ENCODE data around the gene EIF3D. TPM values are rescaled to one million over a fixed set of nuclear protein-coding genes. Genes with fewer than 3 reads are reported as not detected.

The EIF3D gene
- total RNA-seq, 3 donors from 2014 or later (not counting 1 experiment from before 2014, with no cell fraction given), result 205 to 251 (median 215) TPM

DNA sequence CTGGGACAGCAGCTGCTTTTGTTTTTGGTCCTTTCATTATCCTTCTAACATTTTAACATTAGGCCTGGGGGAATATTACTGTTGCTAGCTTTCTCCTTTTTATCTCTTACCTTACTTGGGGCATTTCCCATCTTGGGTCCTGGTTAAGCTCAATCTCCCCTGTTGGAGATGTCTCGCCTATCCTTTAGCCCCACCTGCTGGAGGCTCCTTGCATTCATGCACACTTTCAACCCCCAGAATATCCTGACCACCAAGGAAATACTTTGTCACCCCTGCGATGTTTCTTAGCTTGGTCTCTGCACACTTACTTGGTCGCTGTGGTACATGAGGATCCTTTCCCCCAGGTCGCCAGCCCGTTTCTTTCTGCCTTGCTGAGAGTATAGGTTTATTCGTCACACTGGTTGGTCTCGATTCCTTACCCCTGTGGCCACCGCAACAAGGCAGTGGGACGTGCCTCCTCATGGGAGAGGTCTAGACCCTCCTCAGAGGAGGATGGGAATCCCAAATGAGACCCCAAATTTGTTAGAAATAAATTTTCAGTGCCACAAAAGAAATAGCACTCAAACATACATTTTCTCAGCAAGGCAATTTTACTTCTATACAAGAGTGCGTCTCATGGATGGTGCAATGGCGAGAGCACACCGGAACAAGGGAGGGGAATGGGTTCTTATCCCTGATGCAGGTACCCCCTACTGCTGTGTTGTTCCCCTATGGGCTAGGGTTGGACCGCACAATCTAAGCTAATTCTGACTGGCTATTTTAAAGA is 42.2 kb downstream of the EIF3D start:
- H3K27me3 Mint-ChIP-seq (ENCODE audit: low read depth in 2 of 2), result no peaks in the 10 kb centered on the region
- peaks cover 0 to 5% of the 10 kb centered on the region in 2 donors for H3K4me1 Mint-ChIP-seq
- Histone ChIP-seq H3K4me1 (ENCODE audit: control insufficient read depth, insufficient read depth, low read length) (peaks cover 7% of the 10 kb centered on the region), H3K27ac (ENCODE audit: low read length) (no peak overlapping the region), H3K36me3 (ENCODE audit: control insufficient read depth, insufficient read depth, low read length) (no peaks in the 10 kb centered on the region), H3K9me3 (ENCODE audit: control insufficient read depth, insufficient read depth, low read length) (no peaks in the 10 kb centered on the region), H3K4me3 (ENCODE audit: low read length) (no peak overlapping the region), H3K27me3 (ENCODE audit: control insufficient read depth, insufficient read depth, low read length) (no peaks in the 10 kb centered on the region)
- intact Hi-C loops (cut with micrococcal nuclease), result loop anchor here (1.0 kb wide), 1 partner anchor 186 kb away; no protein-coding TSS in a partner anchor
- no peaks in the 10 kb centered on the region for H3K36me3 Mint-ChIP-seq
- H3K4me3 Mint-ChIP-seq, result no peak overlapping the region
- H3K27ac Mint-ChIP-seq, result no peak overlapping the region
- H3K9me3 Mint-ChIP-seq, result no peaks in the 10 kb centered on the region
- TF ChIP-seq, protein P1, sequence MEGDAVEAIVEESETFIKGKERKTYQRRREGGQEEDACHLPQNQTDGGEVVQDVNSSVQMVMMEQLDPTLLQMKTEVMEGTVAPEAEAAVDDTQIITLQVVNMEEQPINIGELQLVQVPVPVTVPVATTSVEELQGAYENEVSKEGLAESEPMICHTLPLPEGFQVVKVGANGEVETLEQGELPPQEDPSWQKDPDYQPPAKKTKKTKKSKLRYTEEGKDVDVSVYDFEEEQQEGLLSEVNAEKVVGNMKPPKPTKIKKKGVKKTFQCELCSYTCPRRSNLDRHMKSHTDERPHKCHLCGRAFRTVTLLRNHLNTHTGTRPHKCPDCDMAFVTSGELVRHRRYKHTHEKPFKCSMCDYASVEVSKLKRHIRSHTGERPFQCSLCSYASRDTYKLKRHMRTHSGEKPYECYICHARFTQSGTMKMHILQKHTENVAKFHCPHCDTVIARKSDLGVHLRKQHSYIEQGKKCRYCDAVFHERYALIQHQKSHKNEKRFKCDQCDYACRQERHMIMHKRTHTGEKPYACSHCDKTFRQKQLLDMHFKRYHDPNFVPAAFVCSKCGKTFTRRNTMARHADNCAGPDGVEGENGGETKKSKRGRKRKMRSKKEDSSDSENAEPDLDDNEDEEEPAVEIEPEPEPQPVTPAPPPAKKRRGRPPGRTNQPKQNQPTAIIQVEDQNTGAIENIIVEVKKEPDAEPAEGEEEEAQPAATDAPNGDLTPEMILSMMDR (IDR thresholded peaks at IDR 0.05), result peak; percentile 56
- ATAC-seq, result no peak
- 87% methylated on average over 13 of the region's 13 CpGs for WGBS (ENCODE audit: insufficient coverage)
- peak; percentile 50 to 86 for DNase-seq

DNA sequence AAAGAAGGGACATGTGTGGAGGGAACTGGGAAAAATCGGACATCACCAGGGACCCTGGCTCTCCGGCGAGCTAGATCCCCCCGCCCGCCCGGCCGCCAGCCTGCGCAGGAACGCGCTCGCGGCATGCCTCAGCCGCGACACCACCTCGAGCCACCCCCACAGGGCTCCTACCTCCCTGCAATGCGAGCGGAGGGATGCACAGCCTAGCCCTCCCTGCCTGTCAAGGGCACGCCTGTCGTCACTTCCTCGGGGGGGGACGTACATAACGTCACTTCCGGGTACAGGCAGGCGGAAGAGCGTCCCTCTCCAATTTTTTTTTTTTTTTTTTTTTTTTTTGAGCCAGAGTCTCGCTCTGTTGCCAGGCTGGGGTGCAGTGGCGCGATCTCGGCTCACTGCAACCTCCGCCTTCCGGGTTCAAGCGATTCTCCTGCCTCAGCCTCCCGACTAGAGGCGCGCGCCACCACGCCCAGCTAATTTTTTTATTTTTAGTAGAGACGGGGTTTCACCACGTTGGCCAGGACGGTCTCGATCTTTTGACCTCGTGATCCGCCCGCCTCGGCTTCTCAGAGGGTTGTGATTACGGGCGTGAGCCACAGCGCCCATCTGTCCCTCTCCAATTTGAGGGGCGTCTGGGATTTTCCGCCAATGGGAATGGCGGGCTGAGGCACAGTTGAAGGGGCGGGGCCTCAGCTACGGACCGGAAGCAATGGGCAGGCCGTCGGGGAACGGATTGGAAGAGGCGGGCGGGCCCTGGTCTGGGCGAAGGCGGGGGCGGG is 47.4 kb downstream of the EIF3D start, which contains the start of gene TXN2:
TXN2 (minus strand) TSS at position 248 of the 776 bp plus-strand sequence. CDS start 803 bp downstream, outside the sequence.
- H3K4me1 ChIP-seq (ENCODE audit: control insufficient read depth, insufficient read depth, low read length), result peaks cover 18% of the 10 kb centered on the region
- peak; percentile 82 to 92 (median 82) for ATAC-seq
- no peaks in the 10 kb centered on the region for H3K9me3 ChIP-seq (ENCODE audit: control insufficient read depth, insufficient read depth, low read length)
- Mint-ChIP-seq H3K27ac (peak within 1 kb of the TSS; percentile 94 to 99), H3K4me1 (peaks cover 14 to 20% of the 10 kb centered on the region in 2 donors), H3K9me3 (no peaks in the 10 kb centered on the region), H3K27me3 (ENCODE audit: low read depth in 2 of 2) (no peaks in the 10 kb centered on the region), H3K36me3 (peaks cover 6% of the 10 kb centered on the region), H3K4me3 (peak within 1 kb of the TSS; percentile 94)
- TF ChIP-seq, protein P1 (IDR thresholded peaks at IDR 0.05), result no peak
- under 1% methylated on average over 62 of the region's 62 CpGs for WGBS (ENCODE audit: insufficient coverage)
- peak; percentile 97 to 99 for DNase-seq
- H3K27me3 ChIP-seq (ENCODE audit: control insufficient read depth, insufficient read depth, low read length), result no peaks in the 10 kb centered on the region
- peaks cover 15% of the 10 kb centered on the region for H3K36me3 ChIP-seq (ENCODE audit: control insufficient read depth, insufficient read depth, low read length)
- peak within 1 kb of the TSS; percentile 96 for H3K27ac ChIP-seq (ENCODE audit: low read length)
- peak within 1 kb of the TSS; percentile 59 for H3K4me3 ChIP-seq (ENCODE audit: low read length)
- intact Hi-C loops (cut with micrococcal nuclease), result loop anchor here (1.0 to 5.0 kb wide), 3 partner anchors 27 to 48 kb away; partner anchors contain the start of gene EIF3D

DNA sequence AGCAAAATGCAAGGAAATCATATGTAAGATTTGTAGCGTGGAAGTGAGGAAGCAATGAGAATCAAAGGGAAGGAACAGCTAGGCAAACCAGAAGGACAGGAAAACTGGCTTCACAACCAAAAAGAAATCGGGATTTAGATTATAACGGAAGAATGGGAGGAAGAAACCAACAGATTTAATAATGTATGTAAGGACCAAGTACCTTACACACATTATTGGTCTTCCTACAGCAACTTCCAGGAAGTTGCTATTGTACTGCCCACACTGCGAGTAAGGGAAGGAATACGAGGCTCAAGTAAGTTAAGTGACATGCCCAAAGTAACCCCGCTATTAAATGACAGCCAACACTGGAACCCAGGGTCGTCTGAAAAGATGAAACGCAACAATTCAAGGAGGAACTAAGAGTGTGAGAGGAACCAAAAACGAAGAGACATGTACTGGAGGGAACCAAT is 48.0 kb downstream of the EIF3D start:
- Histone ChIP-seq H3K4me3 (ENCODE audit: low read length) (peak overlapping the region; percentile 59), H3K36me3 (ENCODE audit: control insufficient read depth, insufficient read depth, low read length) (peaks cover 21% of the 10 kb centered on the region), H3K4me1 (ENCODE audit: control insufficient read depth, insufficient read depth, low read length) (peaks cover 18% of the 10 kb centered on the region), H3K27ac (ENCODE audit: low read length) (peak overlapping the region; percentile 96), H3K27me3 (ENCODE audit: control insufficient read depth, insufficient read depth, low read length) (no peaks in the 10 kb centered on the region), H3K9me3 (ENCODE audit: control insufficient read depth, insufficient read depth, low read length) (no peaks in the 10 kb centered on the region)
- H3K36me3 Mint-ChIP-seq, result peaks cover 9% of the 10 kb centered on the region
- H3K4me3 Mint-ChIP-seq, result peak overlapping the region; percentile 94
- H3K4me1 Mint-ChIP-seq, result peaks cover 16 to 20% of the 10 kb centered on the region in 2 donors
- 11% methylated on average over 8 of the region's 9 CpGs for WGBS (ENCODE audit: insufficient coverage)
- ATAC-seq, result no peak
- TF ChIP-seq, protein P1 (IDR thresholded peaks at IDR 0.05), result no peak
- peak overlapping the region; percentile 94 to 99 for H3K27ac Mint-ChIP-seq
- DNase-seq, result no peak
- intact Hi-C loops (cut with micrococcal nuclease), result loop anchor here (1.0 to 5.0 kb wide), 2 partner anchors 27 to 44 kb away; no protein-coding TSS in a partner anchor
- H3K27me3 Mint-ChIP-seq (ENCODE audit: low read depth in 2 of 2), result no peaks in the 10 kb centered on the region
- no peaks in the 10 kb centered on the region for H3K9me3 Mint-ChIP-seq
